Upper lobe of left lung (tissue), 6 donors: ENCODE data around the gene GRIN2A. TPM values are rescaled to one million over a fixed set of nuclear protein-coding genes. Genes with fewer than 3 reads are reported as not detected.

Experiments
- ATAC-seq, 2 donors: fragments of 200-7000 bp; cut with Tn5 transposase; one replicate each; pipeline ENCODE4 v1.9.1; 2022; ENCODE audit warnings: mild to moderate bottlenecking in 2 of 2, moderate library complexity in 2 of 2; ENCODE audit not compliant: low FRiP score in 2 of 2
- DNase-seq, 2 donors: peaks; one replicate each; pipeline ENCODE4 v3.0.0-alpha.2; 2019 to 2020
- H3K27ac ChIP-seq, 4 donors: fragments of 200-600 bp; sonication (generic); one replicate each; pipeline ENCODE4 v1.5.1; 2016 to 2019
- H3K27me3 ChIP-seq, 4 donors: fragments of 200-600 bp; sonication (generic); one replicate each; pipeline ENCODE4 v1.5.1; 2017 to 2019
- H3K36me3 ChIP-seq, 4 donors: fragments of 200-600 bp; sonication (generic); one replicate each; pipeline ENCODE4 v1.5.1; 2016 to 2019
- H3K4me1 ChIP-seq, 4 donors: fragments of 200-600 bp; sonication (generic); one replicate each; pipeline ENCODE4 v1.5.1; 2018 to 2019
- H3K4me3 ChIP-seq, 4 donors: fragments of 200-600 bp; sonication (generic); one replicate each; pipeline ENCODE4 v1.5.1; 2017 to 2019; ENCODE audit warnings: mild to moderate bottlenecking in 2 of 4, moderate library complexity in 1 of 4
- H3K9me3 ChIP-seq, 4 donors: fragments of 200-600 bp; sonication (generic); one replicate each; pipeline ENCODE4 v1.5.1; 2018 to 2019
- CTCF ChIP-seq, 6 experiments: fragments of 450-650 bp in 4 of 6; fragments of 200-600 bp in 2 of 6; sonication (generic) in 2 of 6; IDR thresholded peaks; one replicate each; pipeline ENCODE4 v1.5.1; 2016 to 2019; ENCODE audit warnings: antibody characterized with exemption in 6 of 6
- EP300 ChIP-seq, 4 donors: sonication (generic); formaldehyde crosslinking; IDR thresholded peaks; one replicate each; pipeline ENCODE4 v1.5.1; 2017; ENCODE audit warnings: antibody characterized with exemption in 4 of 4, control low read depth in 2 of 4
- POLR2A ChIP-seq, 4 donors: fragments of 450-650 bp; IDR thresholded peaks; one replicate each; pipeline ENCODE4 v1.5.1; 2016 to 2017; ENCODE audit warnings: antibody characterized with exemption in 4 of 4, mild to moderate bottlenecking in 2 of 4
- POLR2AphosphoS5 ChIP-seq, 2 donors: sonication (generic); formaldehyde crosslinking; IDR thresholded peaks; one replicate each; pipeline ENCODE4 v1.5.1; 2017; ENCODE audit warnings: antibody characterized with exemption in 2 of 2
- WGBS, 2 donors: methylation state at CpG; one replicate each; pipeline ENCODE4 v1.1.5; 2017 to 2018; 5-methylcytosine and 5-hydroxymethylcytosine counted together
- total RNA-seq, 6 donors: library from RNA; depleted of rRNA in 4 of 6; stranded (reverse); fragments of >200 nt in 4 of 6; gene quantifications; one replicate each; pipeline versions ENCODE4 v1.1.0 to v1.2.1, GENCODE V29; 2016 to 2021
- donor health status: DM: no; HTN: no; CAD: no; lungs with moderate emphysema.
- donor health status: DM: no; HTN: yes; CAD: no; lungs with severe emphysema.

Gene GRIN2A
- total RNA-seq, 6 donors from 2014 or later: 0.11 to 0.57 (median 0.30) TPM; not detected in 3

GRCh38 chr16:9787717-9788116, 394.5 kb downstream of the GRIN2A start:
- Histone ChIP-seq H3K4me1 (no peaks in the 10 kb centered on the region), H3K27me3 (no peaks in the 10 kb centered on the region), H3K36me3 (no peaks in the 10 kb centered on the region), H3K9me3 (no peaks in the 10 kb centered on the region), H3K4me3 (no peak overlapping the region), H3K27ac (no peak overlapping the region)
- no peak for DNase-seq
- 50 to 79% methylated on average over 5 of the region's 5 CpGs for WGBS, 2 donors
- TF ChIP-seq POLR2A (IDR thresholded peaks at IDR 0.05) (no peak), POLR2AphosphoS5 (IDR thresholded peaks at IDR 0.05) (no peak), EP300 (IDR thresholded peaks at IDR 0.05) (no peak), CTCF (IDR thresholded peaks at IDR 0.05) (no peak)
- no peak for ATAC-seq

GRCh38 chr16:9780831-9781230, 401.4 kb downstream of the GRIN2A start:
- Histone ChIP-seq H3K4me3 (no peak overlapping the region), H3K4me1 (no peaks in the 10 kb centered on the region), H3K36me3 (no peaks in the 10 kb centered on the region), H3K27me3 (no peaks in the 10 kb centered on the region), H3K9me3 (no peaks in the 10 kb centered on the region), H3K27ac (no peak overlapping the region)
- DNase-seq: no peak
- 67 to 87% methylated on average over 4 of the region's 4 CpGs for WGBS, 2 donors
- ATAC-seq: no peak
- TF ChIP-seq POLR2AphosphoS5 (IDR thresholded peaks at IDR 0.05): no peak
- no peak for TF ChIP-seq EP300 (IDR thresholded peaks at IDR 0.05)
- TF ChIP-seq CTCF (IDR thresholded peaks at IDR 0.05): no peak
- no peak for TF ChIP-seq POLR2A (IDR thresholded peaks at IDR 0.05)

- no peak for TF ChIP-seq CTCF (IDR thresholded peaks at IDR 0.05)
- no peak for TF ChIP-seq EP300 (IDR thresholded peaks at IDR 0.05)
- no peak for TF ChIP-seq POLR2AphosphoS5 (IDR thresholded peaks at IDR 0.05)
- TF ChIP-seq POLR2A (IDR thresholded peaks at IDR 0.05): no peak
- ATAC-seq (no peak), DNase-seq (no peak)
- Histone ChIP-seq H3K27me3 (no peaks in the 10 kb centered on the region), H3K36me3 (no peaks in the 10 kb centered on the region), H3K27ac (no peak overlapping the region), H3K9me3 (no peaks in the 10 kb centered on the region), H3K4me1 (no peaks in the 10 kb centered on the region), H3K4me3 (no peak overlapping the region)
- 82 to 86% methylated on average over 5 of the region's 5 CpGs for WGBS, 2 donors
These were observed 403.4 kb downstream of the GRIN2A start for GRCh38 chr16:9778849-9779248.

GRCh38 chr16:9775998-9776397, 406.2 kb downstream of the GRIN2A start:
- ATAC-seq: no peak
- DNase-seq: no peak
- Histone ChIP-seq H3K4me1 (no peaks in the 10 kb centered on the region), H3K27ac (no peak overlapping the region), H3K4me3 (no peak overlapping the region), H3K27me3 (no peaks in the 10 kb centered on the region), H3K36me3 (no peaks in the 10 kb centered on the region), H3K9me3 (no peaks in the 10 kb centered on the region)
- 58 to 78% methylated on average over 5 of the region's 5 CpGs for WGBS, 2 donors
- TF ChIP-seq POLR2AphosphoS5 (IDR thresholded peaks at IDR 0.05) (no peak), POLR2A (IDR thresholded peaks at IDR 0.05) (no peak), EP300 (IDR thresholded peaks at IDR 0.05) (no peak), CTCF (IDR thresholded peaks at IDR 0.05) (no peak)

GRCh38 chr16:9773289-9773688, 408.9 kb downstream of the GRIN2A start:
- 69 to 74% methylated on average over 4 of the region's 4 CpGs for WGBS, 2 donors
- DNase-seq (no peak), ATAC-seq (no peak)
- no peak overlapping the region for H3K27ac ChIP-seq
- H3K36me3 ChIP-seq: no peaks in the 10 kb centered on the region
- no peak for TF ChIP-seq EP300 (IDR thresholded peaks at IDR 0.05)
- TF ChIP-seq POLR2A (IDR thresholded peaks at IDR 0.05): no peak
- TF ChIP-seq CTCF (IDR thresholded peaks at IDR 0.05): no peak
- no peak for TF ChIP-seq POLR2AphosphoS5 (IDR thresholded peaks at IDR 0.05)
- H3K4me1 ChIP-seq: no peaks in the 10 kb centered on the region
- no peaks in the 10 kb centered on the region for H3K27me3 ChIP-seq
- no peaks in the 10 kb centered on the region for H3K9me3 ChIP-seq
- H3K4me3 ChIP-seq: no peak overlapping the region
